ENCODE measurements around the gene PARD3B. TPM values are rescaled to one million over a fixed set of nuclear protein-coding genes. Genes with fewer than 3 reads are reported as not detected.

The PARD3B gene
- total and polyA plus RNA-seq, 2 of the 8 experiments (the other 6 are each of a cell fraction or from before 2014, with no cell fraction given), result 1.2 to 5.7 TPM

DNA sequence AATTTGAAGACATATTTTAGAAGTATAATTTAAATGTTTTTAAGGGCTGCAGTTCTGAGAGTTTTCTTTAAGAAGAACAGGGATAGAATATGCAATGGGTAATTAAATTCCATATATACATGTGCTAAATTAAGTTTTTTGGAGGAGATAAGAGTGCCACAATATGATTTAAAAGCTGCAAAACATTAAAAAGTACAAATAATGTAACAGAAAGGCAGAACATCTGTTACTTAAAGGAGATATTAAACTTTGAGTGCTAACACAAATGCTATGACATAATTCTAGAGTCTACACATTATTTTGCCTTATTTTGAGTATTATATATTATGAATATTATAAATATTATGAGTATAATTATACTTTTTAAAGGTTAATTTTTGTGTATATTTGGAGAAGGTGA is 102.4 kb downstream of the PARD3B start:
- CTCF ChIA-PET (ENCODE audit: partially characterized antibody), result interaction anchor here (0.6 kb wide), 1 partner anchor 1301 kb away, joined by 4 read pairs; no protein-coding TSS in a partner anchor
- H2BK20ac ChIP-seq (ENCODE audit: low read length), result no peak overlapping the region
- no peak overlapping the region for H3K56ac ChIP-seq (replicated peaks; ENCODE audit: insufficient read length, low read depth, low read length)
- H4K8ac ChIP-seq (ENCODE audit: extremely low read depth, insufficient read depth, low read length), result no peak overlapping the region
- H3K4me3 ChIP-seq (ENCODE audit: extremely low read depth in 1 of 4, insufficient read depth in 2 of 4, low read depth in 3 of 4, low read length in 4 of 4), result no peak overlapping the region
- no peaks in the 10 kb centered on the region for H4K20me1 ChIP-seq (replicated peaks in 1 of 2; ENCODE audit: control insufficient read depth in 1 of 2, insufficient read depth in 2 of 2, low read length in 2 of 2)
- no peak overlapping the region for H3K4me2 ChIP-seq (ENCODE audit: insufficient read depth in 1 of 2, low read depth in 2 of 2, low read length in 2 of 2)
- no peak for FAIRE-seq
- no peaks in the 10 kb centered on the region for H3K4me1 ChIP-seq (replicated peaks in 1 of 4; ENCODE audit: control insufficient read depth in 3 of 4, insufficient read depth in 4 of 4, low read length in 3 of 4)
- no peak overlapping the region for H3K27ac ChIP-seq (ENCODE audit: low read depth, low read length)
- no peak overlapping the region for H2AK5ac ChIP-seq (ENCODE audit: low read depth, low read length)
- POLR2A ChIA-PET (ENCODE audit: partially characterized antibody), result no interaction called here
- no peak for TF ChIP-seq SP1 (IDR thresholded peaks at IDR 0.05; ENCODE audit: low read depth, low read length)
- no peak for TF ChIP-seq EP300 (IDR thresholded peaks at IDR 0.05; ENCODE audit: borderline replicate concordance in 1 of 2, low read depth in 2 of 2, low read length in 2 of 2)
- TF ChIP-seq SRF (IDR thresholded peaks at IDR 0.05; ENCODE audit: low read depth, low read length), result no peak
- TF ChIP-seq TEAD4 (IDR thresholded peaks at IDR 0.05; ENCODE audit: low read depth, low read length), result no peak
- TF ChIP-seq CHD2 (IDR thresholded peaks at IDR 0.05; ENCODE audit: low read length), result no peak
- H3K79me2 ChIP-seq (ENCODE audit: control insufficient read depth in 1 of 2, insufficient read depth in 2 of 2, low read length in 2 of 2), result no peaks in the 10 kb centered on the region
- no peak overlapping the region for H3K9ac ChIP-seq (replicated peaks in 1 of 4; ENCODE audit: extremely low read depth in 1 of 4, low read depth in 3 of 4, low read length in 3 of 4)
- H3K23me2 ChIP-seq (ENCODE audit: low read depth, low read length), result no peaks in the 10 kb centered on the region
- H3K9me3 ChIP-seq (ENCODE audit: insufficient read depth in 2 of 2, low read depth in 1 of 2, low read length in 1 of 2), result peaks cover 8 to 11% of the 10 kb centered on the region in 2 experiments; a peak in 1 of 4 replicates
- H4K5ac ChIP-seq (ENCODE audit: insufficient read length, low read depth, low read length), result no peak overlapping the region
- H3K23ac ChIP-seq (ENCODE audit: insufficient read length), result no peak overlapping the region
- H2BK15ac ChIP-seq (ENCODE audit: low read length), result no peak overlapping the region
- no peaks in the 10 kb centered on the region for H3K79me1 ChIP-seq (ENCODE audit: low read depth, low read length)
- no peak overlapping the region for H2BK120ac ChIP-seq (replicated peaks; ENCODE audit: low read depth, low read length)
- no peak overlapping the region for H4K91ac ChIP-seq (replicated peaks; ENCODE audit: insufficient read length, low read length)
- no peaks in the 10 kb centered on the region for H3K36me3 ChIP-seq (ENCODE audit: control insufficient read depth in 2 of 4, insufficient read depth in 4 of 4, low read length in 3 of 4)
- no peak overlapping the region for H3K4ac ChIP-seq (replicated peaks; ENCODE audit: insufficient read length, low read depth, low read length)
- H2AFZ ChIP-seq (ENCODE audit: low read length), result no peak overlapping the region
- H3K27me3 ChIP-seq (replicated peaks in 1 of 4; ENCODE audit: control insufficient read depth in 3 of 4, extremely low read depth in 1 of 4, insufficient read depth in 3 of 4, low read length in 3 of 4), result peaks cover 0 to 1% (median 0%) of the 10 kb centered on the region in 4 experiments; a peak in 1 of 7 replicates
- DNase-seq (ENCODE audit: low read depth in 1 of 2, low spot score in 2 of 2), result no peak
- no peak overlapping the region for H3K14ac ChIP-seq (ENCODE audit: insufficient read length)
- H2BK12ac ChIP-seq (ENCODE audit: low read depth, low read length), result no peak overlapping the region
- H2BK5ac ChIP-seq (ENCODE audit: low read depth, low read length), result no peak overlapping the region
- H3K18ac ChIP-seq (ENCODE audit: extremely low read depth, low read length), result no peak overlapping the region

Measured in H1 (cell line).